K562 (cell line): Measurements from ENCODE around the gene EIF1B. TPM values are rescaled to one million over a fixed set of nuclear protein-coding genes. Genes with fewer than 3 reads are reported as not detected.
A peak's percentile ranks its signal among the peaks of the same experiment; 100 is the strongest.

ENCODE experiments used
- ARID1B ChIP-seq: fragments of 450-650 bp; IDR thresholded peaks from 2 replicates; pipeline ENCODE4 v1.6.1; 2016; ENCODE audit warnings: antibody characterized with exemption, mild to moderate bottlenecking, inconsistent platforms
- ELF2 ChIP-seq: fragments of 250-450 bp; sonication (Bioruptor Pico); IDR thresholded peaks from 2 replicates; pipeline ENCODE4 v1.5.0; 2021; ENCODE audit warnings: mild to moderate bottlenecking
- ESRRA ChIP-seq: fragments of 450-650 bp; IDR thresholded peaks from 2 replicates; pipeline ENCODE4 v1.6.1; 2014; ENCODE audit warnings: low read depth, mild to moderate bottlenecking, moderate library complexity, borderline replicate concordance
- HDGF ChIP-seq: fragments of 450-650 bp; IDR thresholded peaks from 2 replicates; pipeline ENCODE4 v1.6.1; 2016
- PTRF ChIP-seq: fragments of 450-650 bp; IDR thresholded peaks from 2 replicates; pipeline ENCODE4 v1.6.1; 2016; ENCODE audit warnings: mild to moderate bottlenecking, missing genetic modification characterization, missing compliant biosample characterization
- RBM17 ChIP-seq: fragments of 200-400 bp; formaldehyde crosslinking; IDR thresholded peaks from 2 replicates; pipeline ENCODE4 v1.6.1; 2017; ENCODE audit warnings: low read depth, mild to moderate bottlenecking, low read length, borderline replicate concordance
- RBM25 ChIP-seq: fragments of 200-400 bp; formaldehyde crosslinking; IDR thresholded peaks from 2 replicates; pipeline ENCODE4 v1.6.1; 2018; ENCODE audit warnings: low read length, low read depth, moderate library complexity; ENCODE audit not compliant: severe bottlenecking
- RHOXF2B ChIP-seq: fragments of 250-450 bp; sonication (Bioruptor Pico); conservative IDR thresholded peaks from 2 replicates; pipeline ENCODE4 v1.5.1; 2021
- SPI1 ChIP-seq: IDR thresholded peaks from 2 replicates; pipeline ENCODE4 v1.6.1; 2011; ENCODE audit warnings: low read depth, low read length, control low read depth, borderline replicate concordance
- TAF15 ChIP-seq: fragments of 200-400 bp; formaldehyde crosslinking; IDR thresholded peaks from 2 replicates; pipeline ENCODE4 v1.6.1; 2017; ENCODE audit warnings: mild to moderate bottlenecking, low read depth, low read length, moderate library complexity
- ZBTB8A ChIP-seq: fragments of 450-650 bp; IDR thresholded peaks from 2 replicates; pipeline ENCODE4 v1.6.1; 2018; ENCODE audit warnings: mild to moderate bottlenecking, moderate library complexity; ENCODE audit not compliant: partially characterized antibody
- polyA plus RNA-seq, 8 experiments: library from polyadenylated mRNA; depleted of rRNA in 4 of 8; stranded (reverse) in 5 of 8; unstranded in 3 of 8; fragments of >200 nt; fragmentation: Nextera tagmentation in 2 of 8; fragmentation: Illumina TruSeq in 1 of 8; extraction: Ambion mirVana in 2 of 8; extraction: Trizol in 1 of 8; gene quantifications; 2 replicates each; pipeline versions ENCODE4 v1.2.1 to v1.2.3, GENCODE V29; 2011 to 2014; ENCODE audit warnings: inconsistent platforms in 1 of 8, missing spikeins in 1 of 8
- total RNA-seq, 7 experiments: library from RNA; depleted of rRNA in 6 of 7; stranded (reverse); fragments of >200 nt in 6 of 7; fragmentation: Illumina TruSeq in 2 of 7; extraction: Trizol in 2 of 7; gene quantifications; 2 replicates each; pipeline versions ENCODE4 v1.2.1 to v1.2.3, GENCODE V29; 2011 to 2021; ENCODE audit warnings: low replicate concordance in 1 of 7
- TF ChIP-seq, protein P1 (sequence below): fragments of 250-450 bp; sonication (Bioruptor Pico); IDR thresholded peaks from 2 replicates; pipeline ENCODE4 v1.5.1; 2021; ENCODE audit warnings: mild to moderate bottlenecking
- TF ChIP-seq, protein P2 (sequence below): IDR thresholded peaks from 2 replicates; pipeline ENCODE4 v1.6.1; 2016; ENCODE audit warnings: missing genetic modification characterization, missing compliant biosample characterization
- TF ChIP-seq, protein P3 (sequence below): sonication (generic); formaldehyde crosslinking; IDR thresholded peaks from 2 replicates; pipeline ENCODE4 v1.8.0; 2022; ENCODE audit warnings: mild to moderate bottlenecking, missing genetic modification reagents, borderline replicate concordance
- TF ChIP-seq, protein P4 (sequence below), 2 experiments: fragments of 450-650 bp; conservative IDR thresholded peaks; 2 replicates each; pipeline ENCODE4 v1.6.1; 2017; ENCODE audit warnings: mild to moderate bottlenecking in 2 of 2, moderate library complexity in 2 of 2
- TF ChIP-seq, protein P5 (sequence below), 2 experiments: IDR thresholded peaks; 2 replicates each; pipeline ENCODE4 v1.6.1; 2012; ENCODE audit warnings: improper control_type of control experiment in 2 of 2, low read depth in 2 of 2, low read length in 2 of 2, borderline replicate concordance in 1 of 2
- TF ChIP-seq, protein P6 (sequence below): fragments of 250-450 bp; sonication (Bioruptor Pico); IDR thresholded peaks from 2 replicates; pipeline ENCODE4 v1.4.0; 2020

The EIF1B gene
- total and polyA plus RNA-seq, 9 of the 15 experiments (the other 6 are each of a cell fraction or from before 2014, with no cell fraction given) = 18.1 to 184 (median 78.9) TPM

DNA sequence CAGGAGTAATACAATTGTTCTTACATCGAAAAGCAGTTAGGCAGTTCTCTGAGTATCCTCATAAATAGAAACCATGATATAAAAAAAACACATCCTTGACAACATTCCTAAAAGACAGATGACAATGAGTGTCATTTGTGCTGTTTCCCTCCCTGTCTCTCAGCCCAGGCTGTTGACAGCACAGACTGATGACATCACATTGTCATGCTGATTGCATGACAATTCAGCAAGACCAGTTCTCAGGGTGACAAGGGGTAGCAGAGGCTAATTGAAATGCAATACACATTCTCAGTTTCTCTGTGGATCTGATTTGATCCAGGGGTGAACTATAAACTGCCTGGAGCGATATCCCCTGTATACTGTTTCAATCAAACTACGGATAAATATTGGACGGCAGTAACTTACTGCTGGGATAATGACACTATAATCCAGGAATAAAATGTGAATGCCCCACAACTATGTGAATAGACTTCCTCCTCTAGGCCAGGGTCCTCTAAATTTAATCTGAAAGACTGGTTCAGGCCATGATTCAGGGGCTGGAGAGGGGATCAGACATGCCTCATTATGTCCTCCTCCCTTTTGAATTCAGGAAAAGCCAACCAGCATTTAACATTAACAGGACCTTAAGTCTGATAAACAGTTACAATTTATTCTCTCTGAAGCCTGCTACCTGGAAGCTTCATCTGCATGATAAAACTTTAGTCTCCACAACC is 16.7 kb upstream of the EIF1B start (continued):
- TF ChIP-seq, protein P1, sequence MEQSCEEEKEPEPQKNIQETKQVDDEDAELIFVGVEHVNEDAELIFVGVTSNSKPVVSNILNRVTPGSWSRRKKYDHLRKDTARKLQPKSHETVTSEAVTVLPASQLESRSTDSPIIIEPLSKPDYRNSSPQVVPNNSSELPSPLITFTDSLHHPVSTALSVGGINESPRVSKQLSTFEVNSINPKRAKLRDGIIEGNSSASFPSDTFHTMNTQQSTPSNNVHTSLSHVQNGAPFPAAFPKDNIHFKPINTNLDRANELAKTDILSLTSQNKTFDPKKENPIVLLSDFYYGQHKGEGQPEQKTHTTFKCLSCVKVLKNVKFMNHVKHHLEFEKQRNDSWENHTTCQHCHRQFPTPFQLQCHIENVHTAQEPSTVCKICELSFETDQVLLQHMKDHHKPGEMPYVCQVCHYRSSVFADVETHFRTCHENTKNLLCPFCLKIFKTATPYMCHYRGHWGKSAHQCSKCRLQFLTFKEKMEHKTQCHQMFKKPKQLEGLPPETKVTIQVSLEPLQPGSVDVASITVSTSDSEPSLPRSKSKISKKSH (CRISPR knock-in tag) = no peak
- TF ChIP-seq SPI1 = no peak
- TF ChIP-seq TAF15 = no peak
- TF ChIP-seq, protein P2, sequence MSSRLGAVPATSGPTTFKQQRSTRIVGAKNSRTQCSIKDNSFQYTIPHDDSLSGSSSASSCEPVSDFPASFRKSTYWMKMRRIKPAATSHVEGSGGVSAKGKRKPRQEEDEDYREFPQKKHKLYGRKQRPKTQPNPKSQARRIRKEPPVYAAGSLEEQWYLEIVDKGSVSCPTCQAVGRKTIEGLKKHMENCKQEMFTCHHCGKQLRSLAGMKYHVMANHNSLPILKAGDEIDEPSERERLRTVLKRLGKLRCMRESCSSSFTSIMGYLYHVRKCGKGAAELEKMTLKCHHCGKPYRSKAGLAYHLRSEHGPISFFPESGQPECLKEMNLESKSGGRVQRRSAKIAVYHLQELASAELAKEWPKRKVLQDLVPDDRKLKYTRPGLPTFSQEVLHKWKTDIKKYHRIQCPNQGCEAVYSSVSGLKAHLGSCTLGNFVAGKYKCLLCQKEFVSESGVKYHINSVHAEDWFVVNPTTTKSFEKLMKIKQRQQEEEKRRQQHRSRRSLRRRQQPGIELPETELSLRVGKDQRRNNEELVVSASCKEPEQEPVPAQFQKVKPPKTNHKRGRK (tag) = no peak
- TF ChIP-seq, protein P3, sequence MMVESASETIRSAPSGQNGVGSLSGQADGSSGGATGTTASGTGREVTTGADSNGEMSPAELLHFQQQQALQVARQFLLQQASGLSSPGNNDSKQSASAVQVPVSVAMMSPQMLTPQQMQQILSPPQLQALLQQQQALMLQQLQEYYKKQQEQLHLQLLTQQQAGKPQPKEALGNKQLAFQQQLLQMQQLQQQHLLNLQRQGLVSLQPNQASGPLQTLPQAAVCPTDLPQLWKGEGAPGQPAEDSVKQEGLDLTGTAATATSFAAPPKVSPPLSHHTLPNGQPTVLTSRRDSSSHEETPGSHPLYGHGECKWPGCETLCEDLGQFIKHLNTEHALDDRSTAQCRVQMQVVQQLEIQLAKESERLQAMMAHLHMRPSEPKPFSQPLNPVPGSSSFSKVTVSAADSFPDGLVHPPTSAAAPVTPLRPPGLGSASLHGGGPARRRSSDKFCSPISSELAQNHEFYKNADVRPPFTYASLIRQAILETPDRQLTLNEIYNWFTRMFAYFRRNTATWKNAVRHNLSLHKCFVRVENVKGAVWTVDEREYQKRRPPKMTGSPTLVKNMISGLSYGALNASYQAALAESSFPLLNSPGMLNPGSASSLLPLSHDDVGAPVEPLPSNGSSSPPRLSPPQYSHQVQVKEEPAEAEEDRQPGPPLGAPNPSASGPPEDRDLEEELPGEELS (CRISPR knock-in tag) = no peak
- TF ChIP-seq ZBTB8A = no peak
- TF ChIP-seq RBM25 = no peak
- TF ChIP-seq, protein P4, sequence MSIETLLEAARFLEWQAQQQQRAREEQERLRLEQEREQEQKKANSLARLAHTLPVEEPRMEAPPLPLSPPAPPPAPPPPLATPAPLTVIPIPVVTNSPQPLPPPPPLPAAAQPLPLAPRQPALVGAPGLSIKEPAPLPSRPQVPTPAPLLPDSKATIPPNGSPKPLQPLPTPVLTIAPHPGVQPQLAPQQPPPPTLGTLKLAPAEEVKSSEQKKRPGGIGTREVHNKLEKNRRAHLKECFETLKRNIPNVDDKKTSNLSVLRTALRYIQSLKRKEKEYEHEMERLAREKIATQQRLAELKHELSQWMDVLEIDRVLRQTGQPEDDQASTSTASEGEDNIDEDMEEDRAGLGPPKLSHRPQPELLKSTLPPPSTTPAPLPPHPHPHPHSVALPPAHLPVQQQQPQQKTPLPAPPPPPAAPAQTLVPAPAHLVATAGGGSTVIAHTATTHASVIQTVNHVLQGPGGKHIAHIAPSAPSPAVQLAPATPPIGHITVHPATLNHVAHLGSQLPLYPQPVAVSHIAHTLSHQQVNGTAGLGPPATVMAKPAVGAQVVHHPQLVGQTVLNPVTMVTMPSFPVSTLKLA (conservative IDR thresholded peaks at IDR 0.05) = peak; percentile 18 to 28; a peak in 1 of 4 replicates
- TF ChIP-seq RBM17 = no peak
- TF ChIP-seq ELF2 (CRISPR knock-in tag) = no peak
- TF ChIP-seq, protein P5, sequence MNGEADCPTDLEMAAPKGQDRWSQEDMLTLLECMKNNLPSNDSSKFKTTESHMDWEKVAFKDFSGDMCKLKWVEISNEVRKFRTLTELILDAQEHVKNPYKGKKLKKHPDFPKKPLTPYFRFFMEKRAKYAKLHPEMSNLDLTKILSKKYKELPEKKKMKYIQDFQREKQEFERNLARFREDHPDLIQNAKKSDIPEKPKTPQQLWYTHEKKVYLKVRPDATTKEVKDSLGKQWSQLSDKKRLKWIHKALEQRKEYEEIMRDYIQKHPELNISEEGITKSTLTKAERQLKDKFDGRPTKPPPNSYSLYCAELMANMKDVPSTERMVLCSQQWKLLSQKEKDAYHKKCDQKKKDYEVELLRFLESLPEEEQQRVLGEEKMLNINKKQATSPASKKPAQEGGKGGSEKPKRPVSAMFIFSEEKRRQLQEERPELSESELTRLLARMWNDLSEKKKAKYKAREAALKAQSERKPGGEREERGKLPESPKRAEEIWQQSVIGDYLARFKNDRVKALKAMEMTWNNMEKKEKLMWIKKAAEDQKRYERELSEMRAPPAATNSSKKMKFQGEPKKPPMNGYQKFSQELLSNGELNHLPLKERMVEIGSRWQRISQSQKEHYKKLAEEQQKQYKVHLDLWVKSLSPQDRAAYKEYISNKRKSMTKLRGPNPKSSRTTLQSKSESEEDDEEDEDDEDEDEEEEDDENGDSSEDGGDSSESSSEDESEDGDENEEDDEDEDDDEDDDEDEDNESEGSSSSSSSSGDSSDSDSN (IDR thresholded peaks at IDR 0.05; ENCODE audit: borderline replicate concordance in 1 of 2, low read depth in 2 of 2, low read length in 2 of 2) = no peak
- TF ChIP-seq RHOXF2B (CRISPR knock-in tag) = no peak
- TF ChIP-seq PTRF (tag) = no peak
- TF ChIP-seq ESRRA = no peak
- TF ChIP-seq, protein P6, sequence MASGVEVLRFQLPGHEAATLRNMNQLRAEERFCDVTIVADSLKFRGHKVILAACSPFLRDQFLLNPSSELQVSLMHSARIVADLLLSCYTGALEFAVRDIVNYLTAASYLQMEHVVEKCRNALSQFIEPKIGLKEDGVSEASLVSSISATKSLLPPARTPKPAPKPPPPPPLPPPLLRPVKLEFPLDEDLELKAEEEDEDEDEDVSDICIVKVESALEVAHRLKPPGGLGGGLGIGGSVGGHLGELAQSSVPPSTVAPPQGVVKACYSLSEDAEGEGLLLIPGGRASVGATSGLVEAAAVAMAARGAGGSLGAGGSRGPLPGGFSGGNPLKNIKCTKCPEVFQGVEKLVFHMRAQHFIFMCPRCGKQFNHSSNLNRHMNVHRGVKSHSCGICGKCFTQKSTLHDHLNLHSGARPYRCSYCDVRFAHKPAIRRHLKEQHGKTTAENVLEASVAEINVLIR = 0 out of 2 replicates have a peak, but pooled peaks have one; percentile 27
- TF ChIP-seq ARID1B = no peak
- no peak for TF ChIP-seq HDGF
